NCI-H146 treated with DMSO at 0.1 percent for 48 hours (cell line): ENCODE results near the gene PCGF1.
"Not testable (repeated sequence)": the region's sequence is repeated elsewhere in the genome, so short reads cannot be mapped to it uniquely, and the experiment has no call there.

Source experiments
- DNase-seq: peaks from one replicate; lab custom pipeline; 2025; ENCODE audit not compliant: unreplicated experiment; lab: John Stamatoyannopoulos, UW

PCGF1 gene

DNA sequence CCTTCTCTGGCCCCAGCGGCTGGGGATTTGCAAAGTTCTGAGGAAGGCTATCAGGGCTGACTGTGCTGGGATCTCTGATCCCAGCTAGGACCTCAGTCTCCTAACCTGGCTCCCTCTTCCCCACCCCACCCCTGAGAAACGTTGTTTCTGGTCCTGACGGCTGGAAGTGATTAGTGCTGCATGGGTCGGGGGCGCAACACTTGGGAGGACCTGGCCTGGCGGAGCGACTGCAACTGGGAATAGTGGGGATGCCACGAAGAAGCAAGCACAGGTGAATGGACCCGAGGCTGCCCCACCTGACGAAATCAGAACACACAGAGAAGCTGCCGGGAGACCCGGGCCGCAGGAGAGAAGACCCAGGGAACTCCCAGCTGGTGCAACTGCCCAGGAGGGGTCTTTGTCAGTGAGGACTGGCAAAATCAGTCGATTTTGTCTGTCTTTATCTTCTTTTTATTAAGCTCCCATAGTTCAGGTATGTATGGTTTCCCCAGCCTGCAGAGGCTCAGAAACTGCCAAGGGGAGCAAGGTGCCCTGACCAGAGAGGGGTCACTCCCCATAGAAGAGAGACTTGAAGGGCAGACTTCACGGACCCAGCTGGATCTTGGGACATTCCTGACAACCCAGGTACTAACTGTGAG lies 7.4 kb downstream of the PCGF1 start:
- DNase-seq: no peak

- no peak for DNase-seq
Observed at GRCh38 chr2:74499267-74499939, 8.1 kb downstream of the PCGF1 start, which contains the start of gene LBX2. Gene LBX2, minus strand, starts transcription at chr2:74499603. Its CDS starts 66 bp downstream, at chr2:74499537.

DNA sequence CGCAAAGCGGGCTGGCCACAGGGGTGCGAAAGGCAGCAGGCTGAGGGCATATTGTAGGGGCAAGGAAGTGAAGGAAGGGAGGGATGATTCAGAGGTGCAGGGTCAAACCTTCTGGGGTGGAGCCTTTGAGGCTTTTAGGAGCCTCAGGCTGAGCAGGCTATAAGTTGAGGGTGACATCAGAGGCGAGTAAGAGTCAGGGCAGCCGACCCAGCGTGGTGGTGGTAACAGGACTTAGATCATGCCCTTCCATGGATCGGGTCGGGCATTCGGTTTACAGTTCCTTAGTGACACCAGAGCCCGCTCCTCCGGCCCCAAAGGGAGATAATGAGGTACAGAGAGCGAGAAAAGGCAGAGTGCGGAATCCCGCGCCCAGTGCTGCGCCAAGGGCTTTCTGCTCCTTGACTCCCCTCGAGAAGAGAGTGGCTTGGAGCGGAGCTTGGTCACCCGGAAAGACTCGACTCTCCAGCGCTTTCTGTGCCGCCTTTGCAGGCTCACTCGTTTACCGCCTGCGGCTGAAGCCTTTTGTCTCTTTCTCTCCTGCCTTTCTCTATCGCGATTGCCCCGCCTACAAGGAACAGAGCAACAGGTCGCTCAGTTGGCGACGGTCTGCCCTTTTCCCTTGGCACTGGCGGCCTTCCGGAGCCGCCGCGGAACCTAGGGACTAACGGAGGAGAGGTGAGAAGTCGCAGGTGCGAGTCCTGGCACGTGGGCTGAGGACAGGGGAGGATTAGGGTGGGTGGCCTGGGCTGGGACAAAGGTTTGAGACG lies 8.8 kb downstream of the PCGF1 start:
- no peak for DNase-seq

DNA sequence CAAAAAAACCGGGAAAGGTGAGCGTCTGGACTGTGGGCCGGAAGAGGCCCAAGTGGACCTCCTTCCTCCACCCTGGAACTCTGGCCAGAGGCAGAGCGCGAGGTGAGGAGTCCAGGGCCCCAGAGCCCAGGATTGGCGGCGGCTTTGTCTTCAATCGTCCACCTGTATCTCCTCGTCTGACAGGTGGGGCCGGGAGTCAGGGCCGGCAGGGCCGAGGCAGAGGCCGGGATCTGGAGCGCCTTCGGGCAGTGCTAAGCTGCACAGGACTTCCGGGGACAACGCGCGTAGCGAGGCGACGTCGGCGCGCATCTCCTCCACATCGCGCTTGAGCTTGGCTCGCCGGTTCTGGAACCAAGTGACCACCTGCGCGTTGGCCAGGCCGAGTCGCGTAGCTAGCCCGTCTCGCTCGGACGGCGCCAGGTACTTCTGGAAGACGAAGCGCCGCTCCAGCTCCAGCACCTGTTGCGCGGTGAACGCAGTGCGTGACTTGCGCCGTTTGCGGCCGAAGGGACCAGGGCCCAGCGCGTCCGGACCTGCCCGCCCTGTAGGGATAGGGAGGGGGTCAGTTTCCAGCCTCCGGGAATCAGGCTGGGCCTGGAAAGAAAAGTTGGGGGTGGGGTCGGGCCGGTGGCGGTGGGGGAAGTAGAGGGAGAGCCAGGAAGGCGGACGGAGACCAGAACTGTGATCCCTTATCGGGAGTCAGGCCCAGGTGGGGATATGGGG lies 9.6 kb downstream of the PCGF1 start:
- peak; percentile 55 for DNase-seq

- no peak for DNase-seq
Observed at GRCh38 chr2:74496997-74497776, 10.3 kb downstream of the PCGF1 start.

- no peak for DNase-seq
Observed at GRCh38 chr2:74495440-74495839, 12.1 kb downstream of the PCGF1 start.

DNA sequence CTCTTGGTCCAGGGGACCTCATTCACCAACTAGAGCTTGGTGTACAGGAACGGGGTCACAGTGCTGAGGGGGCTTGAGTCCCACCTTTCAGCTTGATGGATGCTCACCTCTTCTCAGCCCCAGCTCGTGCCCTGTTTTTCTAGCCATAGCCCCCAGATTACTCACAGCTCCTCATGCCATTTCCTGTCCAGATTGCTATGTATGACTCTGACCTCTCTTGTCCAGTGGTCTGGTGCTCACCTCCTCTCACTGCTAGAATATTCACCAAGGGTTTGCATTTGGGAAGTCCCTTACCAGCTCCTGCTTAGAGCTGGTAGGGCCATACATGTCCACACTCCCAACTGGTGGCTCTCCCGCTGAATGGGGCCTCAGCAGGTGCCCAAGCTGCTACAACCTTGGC lies 13.9 kb downstream of the PCGF1 start:
- DNase-seq: no peak

DNA sequence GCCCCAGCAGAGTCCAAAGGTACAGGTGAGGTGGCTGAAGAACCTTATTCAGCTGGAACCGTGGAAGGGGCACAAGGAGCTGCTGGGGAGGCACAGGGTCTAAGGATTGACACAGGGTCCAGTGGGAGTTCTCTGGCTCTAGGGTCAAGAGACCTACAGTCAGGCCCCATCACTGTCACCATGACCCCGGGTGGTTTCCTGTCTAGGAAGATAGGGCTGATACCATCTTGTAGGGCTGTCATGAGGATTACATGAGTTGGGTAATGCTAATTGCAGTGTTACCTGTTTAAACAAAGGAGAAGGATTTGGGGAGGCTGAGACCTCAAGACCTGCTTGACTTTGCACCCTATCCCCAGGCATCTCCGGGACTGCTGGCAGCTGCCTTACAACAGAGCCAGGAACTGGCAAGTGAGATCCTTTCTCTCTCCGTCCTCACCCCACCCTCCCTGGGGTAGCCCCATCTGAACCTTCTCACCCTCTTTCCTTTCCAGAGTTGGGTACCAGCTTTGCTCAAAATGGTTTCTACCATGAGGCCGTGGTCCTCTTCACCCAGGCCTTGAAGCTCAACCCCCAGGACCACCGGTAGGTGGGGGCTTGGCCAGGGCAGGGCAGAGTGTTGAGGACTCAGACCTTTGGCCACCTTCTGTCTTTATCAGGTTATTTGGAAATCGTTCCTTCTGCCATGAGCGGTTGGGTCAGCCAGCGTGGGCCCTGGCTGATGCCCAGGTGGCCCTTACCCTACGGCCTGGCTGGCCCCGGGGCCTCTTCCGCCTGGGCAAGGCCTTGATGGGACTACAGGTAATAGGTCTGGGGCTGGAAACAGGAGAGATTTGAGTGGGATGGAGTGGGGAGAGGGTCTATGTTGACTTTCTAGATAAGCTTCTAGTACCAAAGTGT lies 15.6 kb downstream of the PCGF1 start:
- DNase-seq: no peak

GRCh38 chr2:74489906-74490305 lies 17.6 kb downstream of the PCGF1 start:
- no peak for DNase-seq

- no peak for DNase-seq
Observed at GRCh38 chr2:74488643-74489481, 18.6 kb downstream of the PCGF1 start.

GRCh38 chr2:74486141-74486540 lies 21.4 kb downstream of the PCGF1 start:
- no peak for DNase-seq

DNA sequence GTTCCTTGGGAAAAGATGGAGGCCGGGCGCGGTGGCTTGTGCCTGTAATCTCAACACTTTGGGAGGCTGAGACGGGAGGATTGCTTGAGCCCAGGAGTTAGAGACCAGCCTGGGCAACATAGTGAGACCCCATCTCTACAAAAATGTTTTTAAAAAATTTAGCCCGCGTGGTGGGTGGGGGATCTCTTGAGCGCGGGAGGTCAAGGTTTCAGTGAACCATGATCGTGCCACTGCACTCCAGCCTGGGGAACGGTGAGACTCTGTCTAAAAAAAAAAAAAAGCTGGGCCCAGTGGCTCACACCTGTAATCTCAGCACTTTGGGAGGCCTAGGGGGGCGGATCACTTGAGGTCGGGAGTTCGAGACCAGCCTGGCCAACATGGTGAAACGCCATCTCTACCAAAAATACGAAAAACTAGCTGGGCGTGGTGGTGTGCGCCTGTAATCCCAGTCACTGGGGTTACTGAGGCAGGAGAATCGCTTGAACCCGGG lies 23.8 kb downstream of the PCGF1 start:
- not testable (repeated sequence) for DNase-seq

DNA sequence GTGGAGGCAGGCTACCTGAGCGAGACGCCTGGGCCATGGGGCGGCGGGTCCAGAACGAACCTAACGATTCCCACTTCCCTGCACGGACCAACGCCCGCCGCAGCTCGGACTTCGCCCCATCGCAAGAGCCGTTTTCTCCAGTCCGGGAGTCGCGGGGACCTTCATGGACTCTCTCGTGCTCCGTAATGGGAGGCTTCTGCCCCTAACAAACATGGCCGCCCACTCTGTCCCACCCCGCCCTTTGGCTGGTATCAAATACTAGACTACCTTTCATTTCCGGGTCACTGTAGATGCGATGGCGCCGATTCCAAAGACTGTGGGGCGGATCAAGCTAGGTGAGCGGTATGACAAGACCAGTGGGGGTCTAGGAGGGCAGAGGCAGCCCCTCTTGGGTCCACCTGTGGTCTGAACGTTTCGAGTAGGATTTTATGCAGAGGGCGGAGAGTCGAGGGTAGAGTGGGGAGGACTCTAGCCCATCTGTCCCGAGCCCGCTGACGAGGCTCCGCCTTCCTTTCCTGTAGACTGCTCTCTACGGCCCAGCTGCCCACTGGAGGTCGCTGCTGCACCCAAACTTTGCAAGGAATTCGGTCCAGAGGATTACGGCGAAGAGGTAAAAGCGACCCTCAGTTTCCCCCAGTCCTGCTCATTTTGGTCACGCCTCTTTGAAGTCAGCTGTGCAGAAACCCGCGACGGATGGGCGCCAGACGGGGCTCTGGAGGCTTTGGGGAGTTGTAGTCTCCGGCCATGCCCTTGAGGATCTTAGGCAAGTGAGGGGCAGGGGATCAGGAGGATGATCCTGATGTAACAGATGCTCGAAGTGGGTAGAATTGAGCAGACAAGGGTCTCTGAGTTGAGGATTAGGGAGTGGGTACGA lies 24.5 kb downstream of the PCGF1 start, which contains the start of the genes CCDC142 and TTC31:
TSS of gene CCDC142 (minus strand) at position 198 of the 874 bp plus-strand sequence. CDS start at position 37, 161 bp downstream.
TSS of gene TTC31 (plus strand) at position 281 of the 874 bp plus-strand sequence. CDS start at position 296, 15 bp downstream.
- peak; percentile 94 for DNase-seq

GRCh38 chr2:74481961-74482800 lies 25.3 kb downstream of the PCGF1 start:
- peak; percentile 62 for DNase-seq

- no peak for DNase-seq
Observed at GRCh38 chr2:74481431-74481830, 26.1 kb downstream of the PCGF1 start.

GRCh38 chr2:74474899-74475298 lies 32.6 kb downstream of the PCGF1 start:
- no peak for DNase-seq
